Measurements from ENCODE around the gene CAPN1. TPM values are rescaled to one million over a fixed set of nuclear protein-coding genes. Genes with fewer than 3 reads are reported as not detected.
A peak's percentile ranks its signal among the peaks of the same experiment; 100 is the strongest.

The CAPN1 gene
- total and polyA plus RNA-seq, 2 of the 13 experiments (the other 11 are each of a cell fraction or from before 2014, with no cell fraction given) = 57.3 to 82.6 TPM

DNA sequence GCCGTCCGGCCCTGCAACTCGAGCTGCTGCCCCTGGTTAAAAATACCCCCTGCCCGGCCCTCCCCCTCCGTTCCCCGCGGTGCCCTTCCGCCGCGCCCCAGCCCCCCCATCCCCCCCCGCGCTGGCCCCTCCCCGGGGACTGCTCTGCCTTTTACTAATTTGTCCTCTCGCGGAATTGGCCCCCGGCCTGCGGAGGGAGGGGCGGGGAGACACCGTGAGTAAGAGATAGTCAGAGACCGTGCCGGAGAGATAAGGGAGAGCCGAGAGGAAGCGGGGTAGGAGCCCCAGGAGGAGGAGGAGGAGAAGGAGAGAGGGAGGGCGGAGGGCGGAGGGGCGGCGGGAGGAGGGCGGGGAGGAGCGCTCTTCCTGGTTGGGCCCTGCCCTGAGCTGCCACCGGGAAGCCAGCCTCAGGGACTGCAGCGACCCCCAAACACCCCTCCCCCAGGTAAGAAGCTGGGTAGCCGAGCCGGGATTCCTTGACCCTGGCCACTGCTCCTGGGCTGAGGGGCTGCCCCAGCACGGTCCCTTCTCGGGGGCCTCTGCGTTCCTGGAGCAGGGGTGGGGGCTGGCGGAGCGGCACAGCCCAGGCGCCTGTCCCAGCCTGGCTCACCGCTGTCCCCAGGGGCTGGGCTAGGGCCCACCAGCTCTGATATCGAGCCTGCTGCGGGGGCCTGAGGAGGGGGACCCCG lies at the start of gene CAPN1 (continued):
- TF ChIP-seq ELF1 (CRISPR knock-in tag; IDR thresholded peaks at IDR 0.05) (peak; percentile 37; the same call in 1 of the 2 replicates), ZBTB7A (CRISPR knock-in tag; IDR thresholded peaks at IDR 0.05) (peak; percentile 34; the same call in 1 of the 2 replicates), ZNF329 (CRISPR knock-in tag; IDR thresholded peaks at IDR 0.05; ENCODE audit: low read depth) (no peak), ZNF607 (CRISPR knock-in tag; IDR thresholded peaks at IDR 0.05; ENCODE audit: borderline replicate concordance) (peak; percentile 74), KLF6 (CRISPR knock-in tag; IDR thresholded peaks at IDR 0.05) (no peak), BCL6 (CRISPR knock-in tag; IDR thresholded peaks at IDR 0.05) (no peak), PCBP1 (IDR thresholded peaks at IDR 0.05; ENCODE audit: borderline replicate concordance, low read depth, low read length) (peak; percentile 72; the same call in 1 of the 2 replicates), MIER3 (CRISPR knock-in tag; IDR thresholded peaks at IDR 0.05; ENCODE audit: borderline replicate concordance) (no peak), NFIC (IDR thresholded peaks at IDR 0.05; ENCODE audit: low read length) (no peak), ZBTB44 (CRISPR knock-in tag; IDR thresholded peaks at IDR 0.05) (no peak), HDAC1 (CRISPR knock-in tag; IDR thresholded peaks at IDR 0.05) (0 out of 2 replicates have a peak, but pooled peaks have one; percentile 20), FOXM1 (CRISPR knock-in tag; IDR thresholded peaks at IDR 0.05) (no peak), SIN3A (IDR thresholded peaks at IDR 0.05; ENCODE audit: borderline replicate concordance, low read depth, low read length) (peak; percentile 25; the same call in 1 of the 2 replicates), SCMH1 (CRISPR knock-in tag; IDR thresholded peaks at IDR 0.05; ENCODE audit: borderline replicate concordance) (no peak), ZSCAN25 (CRISPR knock-in tag; IDR thresholded peaks at IDR 0.05) (peak; percentile 71; the same call in 1 of the 2 replicates), HOXA9 (CRISPR knock-in tag; IDR thresholded peaks at IDR 0.05; ENCODE audit: borderline replicate concordance) (no peak), HNF4A (CRISPR knock-in tag; IDR thresholded peaks at IDR 0.05) (0 out of 2 replicates have a peak, but pooled peaks have one; percentile 3), PAX8 (CRISPR knock-in tag; IDR thresholded peaks at IDR 0.05; ENCODE audit: borderline replicate concordance) (no peak), ZNF431 (CRISPR knock-in tag; IDR thresholded peaks at IDR 0.05; ENCODE audit: borderline replicate concordance, low read depth) (no peak), ELF4 (CRISPR knock-in tag; IDR thresholded peaks at IDR 0.05; ENCODE audit: borderline replicate concordance) (0 out of 2 replicates have a peak, but pooled peaks have one; percentile 49), ZNF567 (CRISPR knock-in tag; IDR thresholded peaks at IDR 0.05; ENCODE audit: borderline replicate concordance) (no peak), FOXA3 (CRISPR knock-in tag; IDR thresholded peaks at IDR 0.05) (no peak), REL (CRISPR knock-in tag; conservative IDR thresholded peaks at IDR 0.05) (0 out of 2 replicates have a peak, but pooled peaks have one; percentile 20)
- TF ChIP-seq, protein P1, sequence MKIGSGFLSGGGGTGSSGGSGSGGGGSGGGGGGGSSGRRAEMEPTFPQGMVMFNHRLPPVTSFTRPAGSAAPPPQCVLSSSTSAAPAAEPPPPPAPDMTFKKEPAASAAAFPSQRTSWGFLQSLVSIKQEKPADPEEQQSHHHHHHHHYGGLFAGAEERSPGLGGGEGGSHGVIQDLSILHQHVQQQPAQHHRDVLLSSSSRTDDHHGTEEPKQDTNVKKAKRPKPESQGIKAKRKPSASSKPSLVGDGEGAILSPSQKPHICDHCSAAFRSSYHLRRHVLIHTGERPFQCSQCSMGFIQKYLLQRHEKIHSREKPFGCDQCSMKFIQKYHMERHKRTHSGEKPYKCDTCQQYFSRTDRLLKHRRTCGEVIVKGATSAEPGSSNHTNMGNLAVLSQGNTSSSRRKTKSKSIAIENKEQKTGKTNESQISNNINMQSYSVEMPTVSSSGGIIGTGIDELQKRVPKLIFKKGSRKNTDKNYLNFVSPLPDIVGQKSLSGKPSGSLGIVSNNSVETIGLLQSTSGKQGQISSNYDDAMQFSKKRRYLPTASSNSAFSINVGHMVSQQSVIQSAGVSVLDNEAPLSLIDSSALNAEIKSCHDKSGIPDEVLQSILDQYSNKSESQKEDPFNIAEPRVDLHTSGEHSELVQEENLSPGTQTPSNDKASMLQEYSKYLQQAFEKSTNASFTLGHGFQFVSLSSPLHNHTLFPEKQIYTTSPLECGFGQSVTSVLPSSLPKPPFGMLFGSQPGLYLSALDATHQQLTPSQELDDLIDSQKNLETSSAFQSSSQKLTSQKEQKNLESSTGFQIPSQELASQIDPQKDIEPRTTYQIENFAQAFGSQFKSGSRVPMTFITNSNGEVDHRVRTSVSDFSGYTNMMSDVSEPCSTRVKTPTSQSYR (CRISPR knock-in tag; IDR thresholded peaks at IDR 0.05; ENCODE audit: borderline replicate concordance) = no peak
